ENCODE data around the gene IKZF5.

The IKZF5 gene

DNA sequence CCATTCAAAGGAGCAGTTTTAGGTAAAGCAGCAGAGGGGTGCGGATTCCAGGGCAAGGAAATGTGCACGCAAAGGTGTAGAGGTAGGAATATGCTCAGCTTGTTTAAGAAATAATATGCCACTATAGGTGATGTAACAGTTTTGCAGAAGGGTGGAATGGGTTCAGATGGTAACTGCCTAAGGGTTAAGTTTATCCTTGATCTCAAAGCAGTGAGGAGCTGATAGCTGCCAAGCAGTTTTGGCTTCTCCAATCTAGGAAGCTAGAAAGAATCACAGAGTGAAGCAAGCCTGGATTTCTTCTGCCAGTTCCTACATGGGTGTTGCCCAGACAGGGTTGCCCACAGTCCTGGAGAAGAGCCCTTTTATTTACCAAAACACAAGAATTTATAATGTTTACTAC lies 6.2 kb upstream of the IKZF5 start:
- DNase-seq = no peak

GRCh38 chr10:123013456-123014419 lies 5.1 kb upstream of the IKZF5 start:
- no peak for DNase-seq

GRCh38 chr10:123011987-123012386 lies 3.4 kb upstream of the IKZF5 start:
- DNase-seq = no peak

DNA sequence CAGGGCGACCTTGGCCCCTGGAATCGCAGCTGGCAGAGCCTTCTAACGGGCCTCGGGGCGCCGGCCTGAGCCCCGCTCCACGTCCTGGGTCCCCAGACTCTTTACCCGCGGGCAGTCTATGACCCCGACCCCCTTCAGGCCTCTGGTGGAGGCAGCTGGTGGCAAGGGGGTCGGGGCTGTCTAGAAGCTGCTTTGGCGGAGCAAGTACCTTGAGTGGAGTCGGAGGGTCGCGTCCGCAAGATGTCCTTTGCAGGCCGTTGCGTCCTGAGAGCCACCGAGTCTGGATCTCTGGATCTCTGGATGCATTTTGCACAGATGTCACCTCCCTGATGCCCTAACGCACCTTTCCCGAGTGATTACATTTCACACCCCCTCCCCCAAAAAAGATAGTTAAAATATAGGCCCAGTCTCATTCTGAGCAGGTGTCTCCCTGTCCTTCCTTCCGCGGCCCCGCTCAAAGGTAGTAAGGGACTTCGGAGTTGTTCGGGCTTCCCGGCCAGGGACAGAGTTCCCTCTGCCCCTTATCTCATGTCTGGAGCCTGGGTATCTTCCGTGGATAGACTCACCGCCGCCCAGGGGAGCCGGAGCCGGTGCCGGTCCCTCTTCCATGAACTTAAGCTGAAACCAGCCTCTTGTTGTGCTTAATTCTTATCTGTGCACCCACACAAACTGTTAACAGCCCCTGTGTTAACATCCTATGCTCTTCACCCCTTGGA lies 668 bp upstream of the IKZF5 start:
- no peak for DNase-seq

DNA sequence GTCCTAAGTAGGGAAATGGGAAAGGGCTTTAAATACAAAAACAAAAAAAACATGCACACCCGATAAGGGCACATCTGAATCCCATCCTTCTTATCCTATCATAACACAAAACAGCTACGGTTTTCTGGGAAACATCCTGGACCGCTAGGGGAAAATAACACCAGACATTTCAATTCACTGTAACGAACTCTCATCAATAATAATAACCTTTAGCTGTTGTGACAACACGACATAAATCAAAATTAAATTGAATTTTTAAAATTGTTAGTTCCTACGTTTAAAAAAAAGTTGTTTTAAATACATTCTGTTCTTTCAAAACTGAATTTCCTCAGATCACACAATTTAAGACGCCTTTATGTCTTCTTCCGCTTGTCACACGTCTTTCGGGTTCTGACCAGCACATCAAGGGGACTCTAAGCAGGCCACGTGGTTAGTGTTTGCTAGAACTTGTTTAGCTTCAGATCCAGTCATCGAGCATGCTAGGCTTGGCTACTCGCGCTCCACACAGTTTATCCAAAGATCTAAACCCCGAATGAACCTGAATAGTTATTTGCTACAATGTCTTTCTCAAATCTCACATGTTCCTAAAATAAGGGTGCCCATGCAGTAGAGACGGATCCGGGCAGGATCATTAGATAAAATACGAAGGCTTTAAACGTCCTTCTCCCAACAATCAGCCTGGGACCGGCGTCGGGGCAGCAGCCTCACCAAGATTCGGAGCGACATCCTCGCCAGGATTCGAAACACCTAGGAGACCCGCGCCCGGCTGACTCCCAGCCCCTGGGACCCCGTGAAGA lies 839 bp downstream of the IKZF5 start:
- DNase-seq = no peak

GRCh38 chr10:123004298-123004697 lies 4.3 kb downstream of the IKZF5 start:
- no peak for DNase-seq

DNA sequence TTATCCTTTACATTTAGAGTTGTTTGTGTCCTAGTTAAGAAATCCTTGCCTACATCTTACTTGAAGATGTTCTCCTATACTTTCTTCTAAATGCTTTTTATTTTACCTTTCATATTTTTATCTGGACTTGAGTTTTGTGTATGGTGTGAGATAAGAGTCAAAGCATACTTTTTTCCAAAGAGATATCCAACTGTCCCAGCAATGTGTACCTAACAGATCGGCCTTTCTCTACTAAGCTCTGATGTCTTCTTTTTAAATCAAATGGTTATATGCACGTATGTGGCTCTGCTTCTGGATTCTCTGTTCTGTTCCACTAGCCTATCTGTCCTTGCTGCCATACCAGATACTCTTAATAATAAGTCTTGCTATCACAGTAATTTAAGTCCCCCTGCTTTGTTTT lies 7.2 kb downstream of the IKZF5 start:
- DNase-seq = no peak

DNA sequence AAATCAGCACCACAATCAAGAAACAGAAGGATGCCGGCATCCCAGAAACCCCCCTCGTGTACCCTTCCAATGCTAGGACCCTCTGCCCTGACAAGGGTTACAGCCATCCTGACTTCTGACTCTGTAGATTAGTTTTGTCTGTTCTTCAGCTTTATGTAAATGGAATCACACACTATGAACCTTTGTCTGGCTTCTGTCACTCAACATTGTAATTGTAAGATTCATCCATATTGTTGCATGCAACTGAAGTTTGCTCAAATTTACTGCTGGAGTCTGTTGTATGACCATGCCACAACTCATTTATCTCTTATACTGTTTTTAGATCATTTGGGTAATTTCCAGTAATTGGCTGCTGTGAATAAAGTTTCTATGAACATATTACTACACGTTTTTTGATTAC lies 8.4 kb downstream of the IKZF5 start:
- no peak for DNase-seq

DNA sequence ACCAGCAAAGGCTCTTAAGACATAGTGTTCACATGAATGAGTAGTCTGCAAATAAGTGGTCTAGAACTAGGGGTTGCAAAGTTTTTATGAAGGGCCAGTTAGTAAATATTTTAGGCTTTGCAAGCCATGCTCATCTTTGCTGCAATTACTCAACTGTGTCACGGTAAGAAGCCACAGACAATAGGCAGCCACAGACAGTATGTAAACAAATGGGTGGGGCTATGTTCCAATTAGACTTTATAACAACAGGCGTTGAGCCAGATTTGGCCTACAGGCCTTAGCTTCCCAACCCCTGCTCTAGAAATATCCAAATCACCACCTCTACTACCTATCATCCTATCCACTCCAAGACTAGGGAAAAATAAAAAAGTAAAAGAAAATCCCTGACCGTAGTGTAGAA lies 9.2 kb downstream of the IKZF5 start:
- peak; percentile 11 for DNase-seq

- DNase-seq = no peak
These were observed 9.7 kb downstream of the IKZF5 start for GRCh38 chr10:122998934-122999333.

- DNase-seq = no peak
These were observed 10.2 kb downstream of the IKZF5 start for GRCh38 chr10:122998360-122998917.

GRCh38 chr10:122997864-122998263 lies 10.7 kb downstream of the IKZF5 start:
- DNase-seq = no peak

DNA sequence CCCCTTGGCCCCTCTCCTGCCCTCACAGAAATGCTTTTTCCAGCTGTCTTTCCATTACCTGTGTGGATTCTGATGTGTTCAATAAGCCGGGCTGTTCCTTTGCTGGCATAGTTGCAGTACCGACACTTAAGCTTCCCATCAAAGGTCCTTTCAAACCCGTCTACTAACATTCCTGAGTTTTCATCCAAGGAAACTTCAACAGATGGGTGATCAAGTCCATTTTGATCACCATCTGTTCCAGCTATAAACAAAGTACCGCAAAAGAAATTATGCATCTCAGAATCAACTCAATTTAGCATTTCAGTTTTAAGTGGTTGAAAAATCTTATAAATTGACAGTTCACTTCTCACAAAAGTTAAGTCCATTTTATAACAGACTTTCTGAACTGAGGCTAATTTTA lies 12.7 kb downstream of the IKZF5 start:
- no peak for DNase-seq

- no peak for DNase-seq
These were observed 14.7 kb downstream of the IKZF5 start for GRCh38 chr10:122993797-122994336.

- no peak for DNase-seq
These were observed 16.5 kb downstream of the IKZF5 start for GRCh38 chr10:122992031-122992585.

- no peak for DNase-seq
These were observed 18.3 kb downstream of the IKZF5 start for GRCh38 chr10:122990278-122990677.

DNA sequence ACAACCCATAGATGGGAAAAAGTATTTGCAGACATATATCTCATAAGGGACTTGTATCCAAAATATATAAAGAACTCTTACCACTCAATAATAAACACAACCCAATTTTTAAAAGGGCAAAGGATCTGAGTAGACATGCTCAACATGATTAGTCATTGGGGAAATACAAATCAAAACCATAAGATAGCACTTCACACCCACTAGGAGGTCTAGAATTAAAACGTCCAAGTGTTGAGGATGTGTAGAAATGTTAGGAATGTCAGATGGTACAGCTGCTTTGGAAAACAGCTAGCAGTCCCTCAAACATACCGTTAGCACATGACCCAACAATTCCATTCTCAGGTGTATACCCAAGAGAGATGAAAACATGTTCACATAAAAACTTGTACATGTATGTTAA lies 20.1 kb downstream of the IKZF5 start:
- DNase-seq = no peak

DNA sequence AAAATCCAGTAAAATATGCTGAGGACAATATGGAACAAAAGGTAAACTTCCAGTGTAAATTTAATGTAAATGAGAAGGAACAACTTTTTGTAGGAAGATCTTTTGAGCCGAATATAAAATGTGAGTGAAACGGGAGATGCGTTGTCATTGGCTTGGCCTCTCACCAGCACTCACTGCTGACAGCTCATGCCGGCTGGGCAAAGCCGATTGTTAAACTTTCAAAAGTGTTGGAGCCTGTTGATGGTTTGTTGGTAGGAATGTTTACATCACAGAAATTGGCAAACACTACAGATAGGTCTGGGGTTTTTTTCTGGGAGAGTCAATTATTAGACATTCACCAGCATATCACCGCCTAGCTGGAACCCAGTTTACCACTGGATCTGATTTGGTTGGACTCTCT lies 22.3 kb downstream of the IKZF5 start:
- DNase-seq = no peak

- DNase-seq = no peak
These were observed 23.9 kb downstream of the IKZF5 start for GRCh38 chr10:122984708-122985107.

GRCh38 chr10:122983898-122984297 lies 24.7 kb downstream of the IKZF5 start:
- no peak for DNase-seq

DNA sequence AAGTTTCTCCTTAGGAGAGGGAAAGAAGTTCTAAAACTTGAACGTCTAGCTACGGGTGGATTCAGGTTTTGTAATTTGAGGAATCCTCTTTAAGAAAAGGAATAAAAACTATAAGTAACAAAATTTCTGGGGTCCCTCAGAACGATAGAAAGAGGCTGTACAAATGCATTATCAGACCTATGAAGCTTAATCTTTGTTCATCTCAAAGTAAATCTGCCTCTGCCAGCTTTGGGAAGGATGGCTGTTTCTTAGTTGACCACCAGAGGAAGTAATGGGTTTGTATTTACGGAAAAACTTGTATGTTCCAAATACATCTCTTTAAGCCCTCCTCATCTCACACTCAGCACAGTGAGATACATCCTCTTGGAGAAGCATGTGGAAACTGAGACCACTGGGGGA lies 27.5 kb downstream of the IKZF5 start:
- DNase-seq = no peak

Data from NCI-H774 (cell line).